Stimulated activated CD4-positive, alpha-beta T cell treated with anti-CD3 and anti-CD28 coated beads, Interleukin-1b, Interleukin-23, amount 100 ng/mL, for 24 hours (primary cell): ENCODE measurements around the gene DNAAF5.
"Not testable (repeated sequence)": the region's sequence is repeated elsewhere in the genome, so short reads cannot be mapped to it uniquely, and the experiment has no call there.

Experiments
- DNase-seq, 4 experiments: peaks; one replicate each; pipeline ENCODE4 v3.0.0-alpha.2; 2020; ENCODE audit warnings: low read depth in 4 of 4, low spot score in 1 of 4

The DNAAF5 gene

GRCh38 chr7:780516-780915 is 54.0 kb downstream of the DNAAF5 start:
- no peak for DNase-seq

- no peak for DNase-seq
These were observed 54.8 kb downstream of the DNAAF5 start for GRCh38 chr7:781186-781849.

- no peak for DNase-seq
These were observed 55.5 kb downstream of the DNAAF5 start for GRCh38 chr7:781936-782529.

- no peak for DNase-seq
These were observed 56.4 kb downstream of the DNAAF5 start for GRCh38 chr7:782718-783449.

GRCh38 chr7:783556-784490 is 57.3 kb downstream of the DNAAF5 start:
- no peak for DNase-seq

GRCh38 chr7:784971-785370 is 58.5 kb downstream of the DNAAF5 start:
- DNase-seq: no peak

- DNase-seq: no peak
These were observed 58.9 kb downstream of the DNAAF5 start for GRCh38 chr7:785416-785815.

GRCh38 chr7:786472-787255 is 60.2 kb downstream of the DNAAF5 start:
- DNase-seq: peak; percentile 24 to 58 (median 55)

GRCh38 chr7:787332-788240 is 61.1 kb downstream of the DNAAF5 start:
- no peak for DNase-seq

GRCh38 chr7:791519-791918 is 65.0 kb downstream of the DNAAF5 start:
- DNase-seq: no peak

GRCh38 chr7:794207-794606 is 67.7 kb downstream of the DNAAF5 start:
- DNase-seq: no peak

- no peak for DNase-seq
These were observed 68.3 kb downstream of the DNAAF5 start for GRCh38 chr7:794671-795329.

- DNase-seq: not testable (repeated sequence)
These were observed 70.1 kb downstream of the DNAAF5 start for GRCh38 chr7:796434-797169.

- DNase-seq: no peak
These were observed 72.5 kb downstream of the DNAAF5 start for GRCh38 chr7:798921-799470.

GRCh38 chr7:800692-801091 is 74.2 kb downstream of the DNAAF5 start:
- DNase-seq: no peak

- not testable (repeated sequence) for DNase-seq
These were observed 74.9 kb downstream of the DNAAF5 start for GRCh38 chr7:801351-801750.

- no peak for DNase-seq
These were observed 75.5 kb downstream of the DNAAF5 start for GRCh38 chr7:801940-802381.
